Measurements from ENCODE around the gene SCN10A.

SCN10A gene

DNA sequence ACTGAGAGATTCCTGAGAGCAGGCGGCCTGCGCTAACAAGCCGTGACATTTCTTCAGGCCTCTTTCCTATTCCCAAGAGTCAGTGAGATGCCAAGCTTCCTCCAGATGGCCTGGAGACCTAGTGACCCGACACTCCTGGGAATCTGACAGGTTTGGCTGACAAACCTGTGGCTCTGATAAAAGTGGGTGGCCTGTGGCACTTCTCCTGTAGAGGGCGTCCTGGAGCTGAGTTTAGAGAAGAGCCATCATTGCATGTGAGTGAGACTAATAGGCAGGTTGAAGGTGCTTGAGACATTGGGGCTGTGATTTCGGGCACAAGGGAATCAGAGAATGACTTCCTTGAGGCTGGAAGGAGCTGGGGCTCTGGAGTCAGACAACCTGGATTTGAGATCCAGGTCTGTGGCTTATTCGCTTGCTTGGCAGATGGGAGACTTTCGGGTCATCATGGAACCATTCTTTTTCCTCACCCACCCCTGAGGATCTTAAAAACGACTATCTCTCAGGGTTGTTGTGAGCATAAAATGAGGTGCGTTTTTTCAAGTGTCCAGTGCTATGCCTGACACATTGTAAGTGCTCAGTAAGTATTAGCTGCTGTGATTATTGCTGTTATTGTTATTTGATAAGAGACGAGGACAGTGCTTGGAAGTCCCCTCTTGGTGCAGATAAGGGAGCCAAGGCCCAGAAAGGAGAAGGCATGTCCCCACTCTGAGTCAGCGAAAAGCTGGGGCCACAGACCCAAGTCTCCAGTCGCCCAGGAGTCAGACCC is 77.2 kb downstream of the SCN10A start:
- H4K20me1 ChIP-seq (ENCODE audit: insufficient read depth, low read length) = no peaks in the 10 kb centered on the region
- no peak overlapping the region for H3K9ac ChIP-seq (ENCODE audit: low read length)
- H3K4me1 ChIP-seq (ENCODE audit: low read length) = peaks cover 2% of the 10 kb centered on the region; the same call in 1 of the 2 replicates
- no peak overlapping the region for H3K4me2 ChIP-seq (ENCODE audit: low read length)
- H2AFZ ChIP-seq (ENCODE audit: low read depth, low read length) = no peak overlapping the region
- H3K4me3 ChIP-seq (ENCODE audit: low read length) = no peak overlapping the region
- H3K36me3 ChIP-seq (replicated peaks; ENCODE audit: low read depth, low read length) = no peaks in the 10 kb centered on the region
- H3K79me2 ChIP-seq (ENCODE audit: low read length) = no peaks in the 10 kb centered on the region
- peaks cover 28% of the 10 kb centered on the region for H3K27me3 ChIP-seq (ENCODE audit: low read depth, low read length)
- no peak overlapping the region for H3K27ac ChIP-seq (ENCODE audit: low read length)
- TF ChIP-seq EZH2phosphoT487 (IDR thresholded peaks at IDR 0.05; ENCODE audit: low read depth) = no peak
- TF ChIP-seq, protein P1, sequence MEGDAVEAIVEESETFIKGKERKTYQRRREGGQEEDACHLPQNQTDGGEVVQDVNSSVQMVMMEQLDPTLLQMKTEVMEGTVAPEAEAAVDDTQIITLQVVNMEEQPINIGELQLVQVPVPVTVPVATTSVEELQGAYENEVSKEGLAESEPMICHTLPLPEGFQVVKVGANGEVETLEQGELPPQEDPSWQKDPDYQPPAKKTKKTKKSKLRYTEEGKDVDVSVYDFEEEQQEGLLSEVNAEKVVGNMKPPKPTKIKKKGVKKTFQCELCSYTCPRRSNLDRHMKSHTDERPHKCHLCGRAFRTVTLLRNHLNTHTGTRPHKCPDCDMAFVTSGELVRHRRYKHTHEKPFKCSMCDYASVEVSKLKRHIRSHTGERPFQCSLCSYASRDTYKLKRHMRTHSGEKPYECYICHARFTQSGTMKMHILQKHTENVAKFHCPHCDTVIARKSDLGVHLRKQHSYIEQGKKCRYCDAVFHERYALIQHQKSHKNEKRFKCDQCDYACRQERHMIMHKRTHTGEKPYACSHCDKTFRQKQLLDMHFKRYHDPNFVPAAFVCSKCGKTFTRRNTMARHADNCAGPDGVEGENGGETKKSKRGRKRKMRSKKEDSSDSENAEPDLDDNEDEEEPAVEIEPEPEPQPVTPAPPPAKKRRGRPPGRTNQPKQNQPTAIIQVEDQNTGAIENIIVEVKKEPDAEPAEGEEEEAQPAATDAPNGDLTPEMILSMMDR (IDR thresholded peaks at IDR 0.05; ENCODE audit: low read depth, low read length) = peak; percentile 85
- no peaks in the 10 kb centered on the region for H3K9me3 ChIP-seq (ENCODE audit: insufficient read depth, low read length)

DNA sequence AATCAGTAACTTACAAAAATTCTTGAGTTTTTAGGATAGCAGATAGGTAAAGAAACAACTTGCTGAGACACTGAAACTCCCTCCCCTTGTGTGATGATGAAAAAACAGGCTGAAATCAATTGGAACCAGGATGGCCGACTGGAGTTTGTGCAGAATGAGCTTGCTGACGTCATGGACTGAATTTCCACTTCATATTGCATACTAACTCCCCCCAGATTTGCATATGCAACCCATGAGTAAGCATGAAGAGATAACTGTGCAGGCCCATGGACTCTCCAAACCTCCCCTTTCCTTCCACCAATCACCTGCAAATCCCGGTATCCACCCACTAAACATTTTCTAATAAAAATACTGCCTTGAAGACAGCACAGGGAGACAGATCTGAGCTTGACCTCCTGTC is 84.5 kb downstream of the SCN10A start:
- no peak overlapping the region for H3K4me2 ChIP-seq (ENCODE audit: low read length)
- TF ChIP-seq EZH2phosphoT487 (IDR thresholded peaks at IDR 0.05; ENCODE audit: low read depth) = no peak
- TF ChIP-seq, protein P1 (IDR thresholded peaks at IDR 0.05; ENCODE audit: low read depth, low read length) = no peak

DNA sequence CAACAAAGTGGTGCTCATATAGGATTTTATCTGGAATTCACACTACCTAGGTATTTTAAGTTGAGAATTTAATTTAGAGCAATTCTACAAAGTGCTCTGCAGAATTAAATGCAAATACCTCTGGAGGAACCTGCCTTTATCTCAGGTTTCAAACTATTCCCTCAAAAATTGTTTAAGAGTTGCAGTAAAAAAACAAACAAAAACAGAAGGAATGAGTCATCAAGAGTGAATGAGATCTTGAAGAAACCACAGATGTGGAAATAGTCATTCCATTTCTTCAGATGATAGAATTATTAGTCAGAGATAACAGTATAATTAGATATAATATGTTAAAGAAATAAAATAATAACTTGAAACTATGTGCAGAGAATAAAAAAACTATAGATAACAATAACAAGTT is 85.7 kb downstream of the SCN10A start:
- H3K4me2 ChIP-seq (ENCODE audit: low read length) = no peak overlapping the region

More for the DNA sequence above, 84.5 kb downstream of the SCN10A start:
- Histone ChIP-seq H3K4me3 (ENCODE audit: low read length) (no peak overlapping the region), H3K27ac (ENCODE audit: low read length) (no peak overlapping the region), H3K9ac (ENCODE audit: low read length) (no peak overlapping the region), H3K4me1 (ENCODE audit: low read length) (no peaks in the 10 kb centered on the region), H3K27me3 (ENCODE audit: low read depth, low read length) (peaks cover 32% of the 10 kb centered on the region), H3K9me3 (ENCODE audit: insufficient read depth, low read length) (no peaks in the 10 kb centered on the region), H3K79me2 (ENCODE audit: low read length) (no peaks in the 10 kb centered on the region), H2AFZ (ENCODE audit: low read depth, low read length) (no peak overlapping the region), H4K20me1 (ENCODE audit: insufficient read depth, low read length) (no peaks in the 10 kb centered on the region), H3K36me3 (replicated peaks; ENCODE audit: low read depth, low read length) (no peaks in the 10 kb centered on the region)

DNA sequence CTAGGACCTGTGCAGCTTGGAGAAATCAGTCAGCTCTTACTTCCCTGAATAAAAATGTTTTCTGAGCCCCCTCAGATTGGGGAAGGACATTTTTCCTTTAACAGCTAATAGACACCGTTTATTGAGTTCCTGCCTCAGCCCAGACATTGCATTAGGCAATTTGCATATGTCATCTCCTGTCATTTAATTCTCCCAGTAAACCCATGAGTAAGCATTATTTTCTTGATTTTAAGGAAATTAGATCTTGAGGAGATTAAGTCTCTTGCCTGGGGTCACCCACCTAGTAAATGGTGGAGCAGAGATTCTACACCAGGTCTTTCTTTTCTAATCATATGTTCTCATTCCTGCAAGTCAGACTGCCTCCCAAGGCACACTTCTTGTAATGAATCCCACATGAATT is 88.0 kb downstream of the SCN10A start:
- TF ChIP-seq, protein P1 (IDR thresholded peaks at IDR 0.05; ENCODE audit: low read depth, low read length) = no peak
- no peak for TF ChIP-seq EZH2phosphoT487 (IDR thresholded peaks at IDR 0.05; ENCODE audit: low read depth)
- Histone ChIP-seq H3K27ac (ENCODE audit: low read length) (no peak overlapping the region), H2AFZ (ENCODE audit: low read depth, low read length) (no peak overlapping the region), H3K79me2 (ENCODE audit: low read length) (no peaks in the 10 kb centered on the region), H3K27me3 (ENCODE audit: low read depth, low read length) (peaks cover 49% of the 10 kb centered on the region), H3K9ac (ENCODE audit: low read length) (no peak overlapping the region), H3K4me1 (ENCODE audit: low read length) (no peaks in the 10 kb centered on the region), H3K9me3 (ENCODE audit: insufficient read depth, low read length) (no peaks in the 10 kb centered on the region), H3K4me3 (ENCODE audit: low read length) (no peak overlapping the region), H3K4me2 (ENCODE audit: low read length) (no peak overlapping the region), H3K36me3 (replicated peaks; ENCODE audit: low read depth, low read length) (no peaks in the 10 kb centered on the region), H4K20me1 (ENCODE audit: insufficient read depth, low read length) (no peaks in the 10 kb centered on the region)

More for the DNA sequence above, 85.7 kb downstream of the SCN10A start:
- Histone ChIP-seq H3K27me3 (ENCODE audit: low read depth, low read length) (peaks cover 42% of the 10 kb centered on the region), H3K27ac (ENCODE audit: low read length) (no peak overlapping the region), H3K36me3 (replicated peaks; ENCODE audit: low read depth, low read length) (no peaks in the 10 kb centered on the region), H4K20me1 (ENCODE audit: insufficient read depth, low read length) (no peaks in the 10 kb centered on the region), H2AFZ (ENCODE audit: low read depth, low read length) (no peak overlapping the region), H3K79me2 (ENCODE audit: low read length) (no peaks in the 10 kb centered on the region), H3K9me3 (ENCODE audit: insufficient read depth, low read length) (no peaks in the 10 kb centered on the region), H3K4me3 (ENCODE audit: low read length) (no peak overlapping the region), H3K4me1 (ENCODE audit: low read length) (no peaks in the 10 kb centered on the region), H3K9ac (ENCODE audit: low read length) (no peak overlapping the region)
- TF ChIP-seq EZH2phosphoT487 (IDR thresholded peaks at IDR 0.05; ENCODE audit: low read depth) = no peak
- TF ChIP-seq, protein P1 (IDR thresholded peaks at IDR 0.05; ENCODE audit: low read depth, low read length) = no peak

Measured in OCI-LY3 (cell line).